Ovary (tissue), 9 donors: ENCODE results near the gene PTPN9. TPM values are rescaled to one million over a fixed set of nuclear protein-coding genes. Genes with fewer than 3 reads are reported as not detected.
"Not testable (repeated sequence)": the region's sequence is repeated elsewhere in the genome, so short reads cannot be mapped to it uniquely, and the experiment has no call there.

Experiments
- DNase-seq, 5 donors: peaks; one replicate each; pipeline ENCODE4 v3.0.0-alpha.2; 2019 to 2020
- H3K27ac ChIP-seq, 2 donors: fragments of 200-600 bp; one replicate each; pipeline versions ENCODE4 v1.5.1 to v1.8.0; 2019 to 2022
- H3K27me3 ChIP-seq: fragments of 200-600 bp; one replicate; pipeline ENCODE4 v1.8.0; 2022
- H3K36me3 ChIP-seq: fragments of 200-600 bp; sonication (generic); one replicate; pipeline ENCODE4 v1.5.1; 2019
- H3K4me1 ChIP-seq: one replicate; pipeline ENCODE4 v1.8.1; 2013; ENCODE audit warnings: mild to moderate bottlenecking, moderate library complexity; ENCODE audit not compliant: insufficient read depth
- H3K4me3 ChIP-seq: fragments of 200-600 bp; sonication (generic); one replicate; pipeline ENCODE4 v1.5.1; 2017
- H3K9me3 ChIP-seq, 2 donors: fragments of 200-600 bp in 1 of 2; sonication (generic) in 1 of 2; one replicate each; pipeline versions ENCODE4 v1.5.1 to v1.8.1; 2013 to 2019; ENCODE audit warnings: mild to moderate bottlenecking in 1 of 2, moderate library complexity in 1 of 2
- CTCF ChIP-seq, 3 donors: fragments of 450-650 bp in 2 of 3; fragments of 200-600 bp in 1 of 3; IDR thresholded peaks; one replicate each; pipeline versions ENCODE4 v1.5.1 to v1.8.0; 2016 to 2022; ENCODE audit warnings: antibody characterized with exemption in 3 of 3, mild to moderate bottlenecking in 1 of 3
- EP300 ChIP-seq: sonication (generic); formaldehyde crosslinking; IDR thresholded peaks from one replicate; pipeline ENCODE4 v1.6.1; 2017; ENCODE audit warnings: antibody characterized with exemption
- POLR2A ChIP-seq: fragments of 450-650 bp; IDR thresholded peaks from one replicate; pipeline ENCODE4 v1.6.1; 2017; ENCODE audit warnings: antibody characterized with exemption, mild to moderate bottlenecking, moderate library complexity
- WGBS, 3 donors: extraction: QIAGEN DNeasy Blood & Tissue Kit in 1 of 3; methylation state at CpG; one replicate each; pipeline versions ENCODE4 v1.1.5 to v1.1.7; 2013 to 2017; 5-methylcytosine and 5-hydroxymethylcytosine counted together
- intact Hi-C, 4 donors: fragments of 100-400 bp; cut with DNase I; formaldehyde crosslinking; loops; one replicate each; pipeline versions ENCODE4 v1.11.0 to v1.15.1; 2022 to 2023
- polyA plus RNA-seq, 2 donors: library from polyadenylated mRNA; stranded (reverse); fragments of 200-250 nt in 1 of 2; fragments of 350-450 nt in 1 of 2; fragmentation: Illumina TruSeq in 1 of 2; extraction: RNeasy Lipid Tissue Mini Kit (QIAGEN cat#74804) in 1 of 2; gene quantifications; one replicate each; pipeline ENCODE4 v1.2.3, GENCODE V29; 2013 to 2014
- total RNA-seq, 7 donors: library from RNA; depleted of rRNA in 2 of 7; stranded (reverse); fragments of >200 nt in 2 of 7; fragmentation: NEBNext Ultra II Directional in 3 of 7; extraction: Animal tissue kit (Norgen Biotek cat#: 25700) in 3 of 7; gene quantifications; one replicate each; pipeline versions ENCODE4 v1.1.0 to v1.2.4, GENCODE V29; 2016 to 2023
- donor health status: DM: no; HTN: no; CAD: no; lungs with moderate emphysema.
- donor health status: DM: no; HTN: no; CAD: no.
- donor health status: Bipolar disorder and iron deficiency.
- donor health status: DM: yes; HTN: yes; CAD: no.
- donor health status: DM: no; HTN: no; CAD: no.
- donor health status: DM: yes; HTN: yes; CAD: no.

PTPN9 gene
- total and polyA plus RNA-seq, 9 donors = 12.2 to 34.8 (median 21.8) TPM

GRCh38 chr15:75451202-75451673 lies 127.9 kb downstream of the PTPN9 start:
- no peak for DNase-seq
- no peaks in the 10 kb centered on the region for H3K27me3 ChIP-seq
- intact Hi-C loops = loop anchor here in 2 of 4 donors (5.0 to 10.0 kb wide), 3 partner anchors 84 to 194 kb away; partner anchors contain the start of genes IMP3 (in 1 of the 2), MAN2C1 (in 1 of the 2), SNUPN (in 1 of the 2) and SNX33 (in 1 of the 2)
- peaks cover 2% of the 10 kb centered on the region for H3K4me1 ChIP-seq
- peak overlapping the region; percentile 96 to 97 for H3K27ac ChIP-seq
- WGBS, 3 donors = 0 to 1% (median 0%) methylated on average over 3 to 45 of the region's 45 CpGs
- H3K9me3 ChIP-seq = no peaks in the 10 kb centered on the region
- TF ChIP-seq POLR2A = peak; percentile 48
- no peak for TF ChIP-seq EP300
- peak overlapping the region; percentile 90 for H3K4me3 ChIP-seq
- no peaks in the 10 kb centered on the region for H3K36me3 ChIP-seq

GRCh38 chr15:75450307-75451201 lies 128.6 kb downstream of the PTPN9 start:
- 0 to 1% (median 1%) methylated on average over 40 to 60 of the region's 62 CpGs for WGBS, 3 donors
- no peaks in the 10 kb centered on the region for H3K9me3 ChIP-seq
- peak overlapping the region; percentile 96 to 97 for H3K27ac ChIP-seq
- H3K36me3 ChIP-seq = no peaks in the 10 kb centered on the region
- no peaks in the 10 kb centered on the region for H3K27me3 ChIP-seq
- intact Hi-C loops = loop anchor here in 2 of 4 donors (5.0 to 10.0 kb wide), 3 partner anchors 83 to 194 kb away; partner anchors contain the start of genes IMP3 (in 1 of the 2), MAN2C1 (in 1 of the 2), SNUPN (in 1 of the 2) and SNX33 (in 1 of the 2)
- TF ChIP-seq EP300 (no peak), CTCF (IDR thresholded peaks at IDR 0.05) (no peak), POLR2A (no peak)
- peak; percentile 96 to 98 (median 97) for DNase-seq
- H3K4me3 ChIP-seq = peak overlapping the region; percentile 90
- peaks cover 4% of the 10 kb centered on the region for H3K4me1 ChIP-seq

- peak overlapping the region in 1 of 2 donors; percentile 97 for H3K27ac ChIP-seq
- H3K36me3 ChIP-seq = no peaks in the 10 kb centered on the region
- 11 to 26% (median 12%) methylated on average over 14 of the region's 14 CpGs for WGBS, 3 donors
- H3K4me1 ChIP-seq = peaks cover 4% of the 10 kb centered on the region
- no peaks in the 10 kb centered on the region for H3K27me3 ChIP-seq
- DNase-seq = peak in 4 of 5 donors; percentile 15 to 47 (median 42)
- intact Hi-C loops = loop anchor here in 2 of 4 donors (5.0 to 10.0 kb wide), 3 partner anchors 82 to 195 kb away; partner anchors contain the start of genes IMP3 (in 1 of the 2), MAN2C1 (in 1 of the 2), SNUPN (in 1 of the 2) and SNX33 (in 1 of the 2)
- H3K9me3 ChIP-seq = no peaks in the 10 kb centered on the region
- TF ChIP-seq POLR2A = no peak
- TF ChIP-seq CTCF (IDR thresholded peaks at IDR 0.05) = no peak
- TF ChIP-seq EP300 = no peak
- peak overlapping the region; percentile 90 for H3K4me3 ChIP-seq
These were observed 129.4 kb downstream of the PTPN9 start for GRCh38 chr15:75449585-75450306.

GRCh38 chr15:75448171-75448570 lies 130.9 kb downstream of the PTPN9 start:
- H3K9me3 ChIP-seq, H3K36me3 ChIP-seq, H3K4me3 ChIP-seq, H3K4me1 ChIP-seq, intact Hi-C loops, H3K27me3 ChIP-seq, H3K27ac ChIP-seq: not testable (repeated sequence)
- peak in 2 of 5 donors; percentile 32 to 33 for DNase-seq
- WGBS, 3 donors = 82 to 87% (median 84%) methylated on average over 13 of the region's 13 CpGs

- Histone ChIP-seq H3K4me3 (no peak overlapping the region), H3K27me3 (no peaks in the 10 kb centered on the region)
These were observed 133.0 kb downstream of the PTPN9 start for GRCh38 chr15:75446151-75446550.

GRCh38 chr15:75445324-75445723 lies 133.8 kb downstream of the PTPN9 start:
- H3K9me3 ChIP-seq, H3K4me1 ChIP-seq, DNase-seq, H3K27me3 ChIP-seq, H3K36me3 ChIP-seq, H3K27ac ChIP-seq, H3K4me3 ChIP-seq, intact Hi-C loops: not testable (repeated sequence)
- 91 to 92% (median 91%) methylated on average over 10 of the region's 10 CpGs for whole genome bisulfite sequencing, 3 donors

More at GRCh38 chr15:75446151-75446550, 133.0 kb downstream of the PTPN9 start:
- H3K36me3 ChIP-seq = no peaks in the 10 kb centered on the region
- DNase-seq = no peak
- intact Hi-C loops = no loop called here
- no peak overlapping the region for H3K27ac ChIP-seq
- no peak for TF ChIP-seq EP300
- no peak for TF ChIP-seq POLR2A
- TF ChIP-seq CTCF (IDR thresholded peaks at IDR 0.05) = no peak
- H3K4me1 ChIP-seq = peaks cover 4% of the 10 kb centered on the region
- WGBS, 3 donors = 83 to 91% (median 89%) methylated on average over 3 of the region's 3 CpGs
- H3K9me3 ChIP-seq = no peaks in the 10 kb centered on the region

GRCh38 chr15:75443972-75444453 lies 135.1 kb downstream of the PTPN9 start:
- WGBS, 3 donors = 57 to 67% (median 59%) methylated on average over 8 of the region's 8 CpGs
- intact Hi-C loops, H3K9me3 ChIP-seq, H3K36me3 ChIP-seq, H3K4me3 ChIP-seq, DNase-seq, H3K27ac ChIP-seq, H3K27me3 ChIP-seq, H3K4me1 ChIP-seq: not testable (repeated sequence)
